Stimulated activated CD4-positive, alpha-beta T cell treated with anti-CD3 and anti-CD28 coated beads, Interleukin-4, amount 100 ng/mL, for 48 hours (primary cell): ENCODE results near the gene METRNL.

ENCODE experiments used
- DNase-seq, 2 donors: peaks; one replicate each; pipeline ENCODE4 v3.0.0-alpha.2; 2020; ENCODE audit warnings: low read depth in 2 of 2

Gene METRNL

DNA sequence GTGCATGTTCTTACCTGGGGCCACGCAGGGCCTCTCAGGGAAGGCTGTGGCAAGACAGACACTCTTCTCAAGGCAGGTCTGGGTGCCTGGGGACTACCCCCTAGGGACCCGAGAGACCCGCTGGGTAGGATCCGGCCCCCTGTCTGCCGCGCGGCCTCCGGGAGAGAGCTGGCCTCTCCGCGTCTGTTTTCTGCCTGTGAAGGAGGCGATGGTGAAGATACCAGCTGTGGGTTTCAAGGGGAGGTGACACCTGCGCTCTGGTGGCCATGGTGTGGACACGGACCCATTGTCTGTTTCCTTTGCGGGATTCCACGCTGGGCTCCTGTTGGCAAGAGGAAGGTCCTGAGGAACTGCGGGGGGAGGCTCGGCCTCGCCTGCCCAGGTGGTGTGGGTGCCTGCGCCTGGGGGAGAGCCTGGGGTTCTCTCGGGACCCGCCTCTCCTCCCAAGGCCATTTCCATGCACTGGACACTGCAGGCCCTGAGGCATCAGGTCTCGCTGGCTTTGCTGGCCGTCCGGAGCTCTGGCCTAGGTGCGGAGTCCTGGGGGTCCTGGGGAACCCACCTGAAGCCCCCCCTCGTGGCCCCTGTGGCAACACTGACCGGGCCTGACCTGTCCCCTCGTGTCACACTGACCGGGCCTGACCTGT lies 12.2 kb upstream of the METRNL start:
- no peak for DNase-seq

DNA sequence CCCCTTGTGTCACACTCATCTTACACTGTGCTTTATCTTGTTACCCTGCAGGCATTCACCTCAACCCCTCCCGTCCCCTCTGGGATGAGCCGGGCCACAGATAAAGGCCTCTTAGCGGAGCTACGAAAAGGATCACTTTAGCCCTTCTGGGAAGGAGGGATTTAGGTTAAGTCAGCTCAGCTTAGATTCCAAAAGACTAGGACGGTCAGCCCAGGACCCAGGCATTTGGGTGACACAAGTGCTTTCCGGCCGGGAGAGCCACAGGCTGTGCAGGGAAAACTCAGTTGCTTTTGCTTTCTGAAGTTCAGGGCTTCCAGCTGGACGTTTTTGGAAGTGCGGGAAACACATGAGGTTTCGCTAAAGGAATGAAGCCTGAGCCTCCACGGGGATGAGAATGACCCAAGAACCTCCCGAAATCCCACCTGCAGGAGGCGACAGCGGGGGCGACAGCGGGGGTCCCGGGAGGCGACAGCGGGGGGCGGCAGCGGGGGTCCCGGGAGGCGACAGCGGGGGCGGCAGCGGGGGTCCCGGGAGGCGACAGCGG lies 11.6 kb upstream of the METRNL start:
- no peak for DNase-seq

DNA sequence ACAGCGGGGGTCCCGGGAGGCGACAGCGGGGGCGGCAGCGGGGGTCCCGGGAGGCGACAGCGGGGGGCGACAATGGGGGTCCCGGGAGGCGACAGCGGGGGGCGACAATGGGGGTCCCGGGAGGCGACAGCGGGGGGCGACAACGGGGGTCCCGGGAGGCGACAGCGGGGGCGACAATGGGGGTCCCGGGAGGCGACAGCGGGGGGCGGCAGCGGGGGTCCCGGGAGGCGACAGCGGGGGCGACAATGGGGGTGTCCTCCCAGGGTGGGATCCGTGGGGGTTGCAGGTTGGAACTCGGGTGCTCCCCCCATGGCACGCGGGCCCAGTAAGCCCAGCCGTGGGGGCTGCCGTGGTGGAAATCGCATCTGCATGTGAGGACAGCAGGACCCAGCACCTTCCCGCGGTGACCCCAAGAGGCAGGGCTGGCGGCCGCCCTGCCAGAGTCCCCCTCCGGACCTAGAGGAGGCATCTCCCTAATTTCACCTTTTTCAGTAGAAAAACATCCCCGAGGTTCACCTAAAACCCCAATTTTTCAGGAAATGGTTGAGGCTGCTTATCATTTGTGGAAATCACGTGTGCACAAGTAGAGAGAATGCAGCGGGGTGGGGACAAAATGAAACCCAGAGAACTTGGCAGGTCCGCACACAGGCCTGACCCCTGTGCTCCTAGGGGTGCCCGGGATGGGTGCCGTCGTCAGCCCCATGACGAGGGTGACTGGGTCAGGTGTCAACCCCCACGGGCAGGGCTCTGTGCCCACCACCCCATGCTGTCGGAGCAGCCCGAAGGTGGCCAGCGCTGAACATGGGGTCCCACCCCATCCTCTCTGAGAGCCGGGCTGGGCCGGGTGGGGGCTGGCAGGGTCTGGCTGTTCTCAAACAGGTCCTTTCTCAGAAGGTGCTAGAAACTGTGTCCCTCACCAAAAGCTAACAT lies 10.5 kb upstream of the METRNL start:
- DNase-seq: no peak

DNA sequence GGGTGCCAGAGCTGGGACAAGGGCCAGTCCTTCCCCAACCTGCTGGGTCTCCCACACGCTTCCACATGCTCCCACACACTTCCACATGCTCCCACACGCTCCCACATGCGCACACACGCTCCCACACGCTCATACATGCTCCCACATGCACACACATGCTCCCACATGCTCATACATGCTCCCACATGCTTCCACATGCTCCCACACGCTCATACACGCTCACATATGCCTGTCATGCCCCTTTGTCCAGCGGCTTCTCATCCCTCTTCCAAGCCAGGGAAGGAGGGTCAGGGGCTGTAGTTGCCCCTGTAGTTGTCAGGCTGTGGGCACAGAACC lies 9.9 kb upstream of the METRNL start:
- DNase-seq: no peak

DNA sequence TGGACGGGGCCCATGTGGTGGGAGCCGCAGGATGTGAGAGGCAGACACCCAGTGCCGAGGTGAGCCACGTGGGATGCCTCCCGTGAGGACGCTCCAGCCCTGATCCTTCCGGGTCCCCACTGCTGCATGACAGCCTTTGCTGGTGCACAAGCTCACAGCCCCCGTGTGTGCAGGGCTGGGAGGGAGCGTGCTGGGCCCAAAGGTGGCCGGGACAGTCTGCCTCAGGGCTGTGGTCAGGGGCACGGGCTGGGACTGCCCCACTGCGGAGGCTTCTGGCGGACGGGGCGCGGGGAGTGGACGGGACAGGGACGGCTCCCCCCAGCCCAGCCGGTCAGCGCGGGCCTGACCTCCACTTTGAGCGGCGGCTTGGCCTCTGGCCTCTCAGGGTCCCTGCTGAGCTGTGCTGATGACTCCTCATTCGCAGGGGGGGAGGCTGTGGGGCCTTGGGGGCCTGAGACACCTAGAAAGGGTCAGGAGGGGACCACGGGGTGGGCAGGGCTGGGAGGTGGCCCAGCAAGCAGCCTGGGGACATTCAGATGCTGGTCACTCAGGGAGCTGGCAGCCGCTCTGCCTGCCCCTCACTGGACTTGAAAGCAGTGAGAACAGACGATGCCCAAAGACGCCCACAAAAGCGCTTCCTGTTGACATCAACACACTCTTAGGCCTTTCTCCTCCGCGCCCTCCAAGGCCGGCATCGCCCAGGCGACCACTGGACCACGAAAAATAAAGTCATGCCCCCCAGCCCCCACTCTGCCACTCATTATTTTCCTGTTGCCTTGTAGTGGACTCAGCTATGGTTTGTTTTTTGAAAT lies 9.3 kb upstream of the METRNL start:
- no peak for DNase-seq

DNA sequence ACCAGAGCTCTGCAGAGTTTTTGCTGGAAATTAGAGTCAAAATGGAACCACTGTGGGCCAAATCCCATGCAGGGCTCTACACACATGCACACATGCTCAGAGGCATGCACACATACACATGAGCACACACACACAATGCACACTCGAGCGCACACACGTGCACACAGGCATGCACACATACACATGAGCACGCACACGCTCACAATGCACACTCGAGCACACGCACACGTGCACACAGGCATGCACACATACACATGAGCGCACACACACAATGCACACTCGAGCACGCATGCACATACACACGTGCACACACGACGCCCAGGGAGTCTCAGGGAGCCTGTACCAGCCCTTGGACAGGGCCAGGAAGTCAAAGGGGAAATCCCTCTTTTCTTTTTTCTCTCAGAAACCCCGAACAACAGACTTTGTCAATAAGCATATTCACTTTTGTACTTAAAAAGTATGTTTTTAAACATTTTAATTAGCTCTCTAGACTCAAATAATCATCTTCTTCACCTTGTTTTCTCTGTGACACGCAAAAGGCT lies 8.5 kb upstream of the METRNL start:
- no peak for DNase-seq

DNA sequence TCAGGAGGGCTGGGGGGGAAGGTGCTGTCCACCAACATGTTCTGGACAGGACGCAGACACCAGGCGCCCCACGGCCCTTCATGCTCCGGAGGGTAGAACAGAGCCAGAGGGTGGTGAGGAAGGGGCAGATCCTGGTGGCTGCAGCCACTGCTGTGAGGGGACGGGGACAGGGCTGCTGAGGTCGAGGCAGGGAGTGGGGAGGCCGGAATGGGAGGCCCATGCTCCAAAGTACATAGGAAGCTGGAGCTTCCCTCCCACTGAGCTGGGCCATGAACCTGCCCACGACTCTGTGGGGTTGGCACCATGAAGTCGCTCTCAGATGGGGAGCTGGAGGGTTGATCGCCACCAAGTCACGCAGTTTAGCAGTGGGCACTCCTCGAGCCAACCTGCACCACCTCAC lies 8.0 kb upstream of the METRNL start:
- DNase-seq: no peak

DNA sequence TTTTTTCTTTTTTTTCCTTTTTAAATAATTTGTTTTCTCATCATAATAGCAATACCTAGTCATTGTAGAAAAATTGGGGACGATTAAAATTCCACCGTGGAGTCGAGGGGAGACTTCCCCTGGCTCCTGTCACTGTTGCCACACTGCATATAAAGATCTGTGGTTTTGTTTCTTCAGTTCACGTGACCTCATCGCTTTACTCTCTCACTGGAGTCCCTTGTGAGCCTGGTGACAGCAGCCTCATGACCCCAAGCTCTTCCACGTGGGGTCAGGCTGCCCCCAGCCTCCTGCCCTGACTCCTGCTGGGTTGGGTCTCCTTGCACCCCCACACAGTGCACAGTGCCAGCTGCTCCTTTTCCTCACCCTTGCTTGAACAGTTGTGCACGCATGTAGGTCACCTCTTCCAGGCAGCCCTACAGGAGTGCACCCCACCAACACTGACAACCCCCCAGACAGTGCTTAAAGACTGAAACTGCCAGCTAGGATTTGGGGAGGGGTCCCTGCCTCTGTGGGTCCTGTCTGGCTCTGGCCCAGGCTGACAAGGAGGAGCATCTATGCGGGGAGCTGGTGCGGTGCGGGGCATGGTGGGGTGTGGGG lies 7.3 kb upstream of the METRNL start:
- DNase-seq: no peak

DNA sequence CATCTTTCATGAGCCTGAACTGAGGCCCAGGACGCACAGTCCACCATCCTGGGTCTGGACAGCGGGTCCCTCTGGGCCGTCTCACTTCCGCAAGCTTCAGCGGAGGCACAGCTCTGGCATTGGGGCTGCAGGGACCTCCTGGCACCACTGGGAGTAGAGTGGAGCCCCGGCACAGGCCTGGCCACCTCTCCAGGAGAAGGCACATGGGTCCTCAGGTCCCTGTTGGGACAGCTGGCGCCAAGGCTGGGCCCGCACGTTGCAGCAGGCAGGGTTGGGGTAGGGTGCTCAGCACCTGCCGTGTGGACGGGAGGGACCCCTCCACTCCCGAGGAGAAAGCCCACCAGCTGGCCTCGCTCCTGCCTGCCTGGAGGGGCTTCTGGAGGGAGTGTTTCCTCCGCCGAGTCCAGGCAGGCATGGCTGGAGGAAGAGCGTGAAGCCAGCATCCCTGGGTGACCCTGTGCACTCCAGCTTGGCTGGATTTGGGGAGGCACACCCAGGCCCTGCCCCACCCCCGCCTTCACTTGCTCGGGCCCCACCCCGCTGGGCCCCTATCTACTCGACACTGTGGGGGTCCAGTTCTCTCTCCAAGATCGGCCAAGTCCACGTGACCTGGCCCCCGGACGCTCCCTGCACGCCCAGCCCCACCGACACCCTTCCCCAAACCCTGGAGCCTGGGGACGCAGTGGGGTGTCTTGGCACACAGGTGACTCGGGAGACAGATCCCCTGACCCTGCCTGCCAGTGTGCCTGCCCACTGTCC lies 6.6 kb upstream of the METRNL start:
- DNase-seq: no peak

DNA sequence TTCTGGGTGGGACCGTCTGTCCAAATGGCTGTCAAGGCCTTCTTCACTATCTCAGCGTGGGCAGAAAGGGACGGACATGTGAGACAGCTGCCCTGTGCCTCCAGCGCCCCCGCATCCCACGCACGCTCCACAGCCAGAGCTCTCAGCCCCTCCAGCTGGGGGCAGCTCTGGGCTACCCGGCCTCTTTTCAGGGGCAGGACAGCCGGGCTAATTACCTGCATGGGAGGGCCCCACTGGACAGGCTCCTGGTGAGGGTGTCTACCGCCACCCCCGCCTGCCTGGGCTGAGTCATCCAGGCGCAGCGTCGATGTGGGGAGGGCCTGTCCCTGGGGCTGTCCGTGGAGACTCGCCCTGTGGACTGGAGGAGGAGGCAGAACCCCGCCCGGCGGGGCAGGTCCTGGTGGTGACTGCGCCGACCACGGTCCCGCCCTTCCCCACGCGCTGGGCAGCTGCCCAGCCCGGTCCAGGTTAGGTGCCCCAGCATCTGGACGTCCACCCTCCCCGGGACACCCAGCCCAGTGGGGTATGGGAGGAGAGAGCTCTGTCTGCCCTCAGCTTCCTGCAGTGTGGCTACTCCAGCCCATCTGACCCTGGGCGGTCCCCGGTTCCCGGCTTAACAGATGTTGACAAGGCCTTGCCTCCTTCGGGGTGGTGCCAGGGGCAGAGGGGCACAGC lies 5.9 kb upstream of the METRNL start:
- no peak for DNase-seq

DNA sequence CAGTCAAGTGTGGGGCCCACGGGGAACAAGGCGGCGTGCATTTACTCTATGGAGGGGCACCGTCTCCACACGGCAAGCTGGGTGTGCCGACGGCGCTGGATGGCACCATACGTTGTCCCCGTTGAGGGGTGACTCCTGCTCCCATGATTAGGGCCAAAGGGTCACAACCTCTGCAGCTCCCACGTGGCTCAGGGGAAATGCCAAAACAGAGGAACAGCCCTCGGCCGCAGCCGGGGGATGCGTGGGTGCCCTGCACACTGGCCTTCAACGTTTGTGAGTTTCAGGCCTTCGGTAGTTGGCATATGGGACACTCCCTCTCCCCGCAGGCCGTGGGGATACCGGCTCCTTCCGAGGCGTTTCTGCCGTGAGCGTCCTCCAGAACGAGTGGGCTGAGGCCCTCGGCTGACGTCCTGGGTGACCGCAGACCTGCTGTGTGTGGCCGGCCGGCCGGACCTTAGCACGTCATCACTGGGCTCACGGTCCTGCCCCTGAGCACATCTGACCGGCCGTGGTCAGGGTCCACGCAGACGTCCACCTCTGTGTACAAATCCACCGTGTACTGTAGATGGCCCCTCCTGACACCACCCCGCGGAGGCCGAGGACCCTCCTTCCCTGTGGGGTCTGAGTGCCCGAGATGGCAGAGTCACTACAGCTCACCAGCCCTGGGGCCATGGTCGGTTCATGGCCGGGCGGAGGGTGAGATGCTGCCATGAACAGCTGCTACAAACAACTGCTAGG lies 4.8 kb upstream of the METRNL start:
- no peak for DNase-seq

DNA sequence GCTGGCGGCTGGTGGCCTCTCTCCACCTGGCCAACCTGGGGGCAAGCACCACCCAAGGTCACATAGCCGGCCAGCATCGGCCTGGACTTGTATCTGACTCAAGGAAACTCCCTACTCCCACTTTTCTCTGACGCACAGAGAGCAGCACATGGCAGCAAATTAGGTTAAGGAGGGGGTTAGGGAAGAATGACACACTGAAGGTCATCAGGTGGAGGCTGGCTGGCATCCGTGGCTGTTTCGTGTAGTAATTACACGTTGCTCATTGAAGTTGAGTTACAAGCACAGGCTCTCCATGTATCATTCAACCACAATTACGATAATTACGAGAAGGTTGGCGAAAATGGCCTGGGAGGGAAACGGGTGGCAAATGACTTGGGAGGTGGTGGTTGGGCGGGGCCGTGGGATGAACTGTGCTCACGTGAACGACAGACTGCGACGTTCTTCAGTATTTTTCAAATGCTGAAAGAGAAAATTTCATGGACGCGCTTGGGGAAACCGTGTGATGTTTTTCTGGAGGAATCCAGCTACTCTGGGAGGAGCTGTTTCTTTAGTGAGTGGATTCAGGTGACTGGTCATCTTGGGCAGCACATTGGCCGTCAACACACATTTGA lies 4.0 kb upstream of the METRNL start:
- no peak for DNase-seq

DNA sequence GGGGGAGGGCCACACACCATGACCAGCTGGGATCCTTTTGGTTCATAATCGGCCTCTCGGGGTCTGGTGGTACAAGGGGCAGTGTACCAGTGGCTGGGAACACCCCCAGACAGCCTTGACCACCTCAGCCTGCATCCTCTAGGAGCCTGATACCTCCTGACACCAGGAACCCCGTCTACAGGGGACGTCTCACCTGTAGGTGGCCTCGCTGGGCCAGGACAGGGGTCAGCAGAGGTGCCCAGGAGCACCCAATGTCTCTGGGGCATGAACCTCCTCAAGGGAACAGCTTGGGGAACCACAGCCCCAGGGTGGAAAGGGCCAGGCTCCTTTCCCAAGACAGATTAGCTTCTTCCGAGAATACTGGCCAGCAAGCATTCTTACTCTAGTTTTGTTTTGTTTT lies 2.5 kb upstream of the METRNL start:
- DNase-seq: no peak

DNA sequence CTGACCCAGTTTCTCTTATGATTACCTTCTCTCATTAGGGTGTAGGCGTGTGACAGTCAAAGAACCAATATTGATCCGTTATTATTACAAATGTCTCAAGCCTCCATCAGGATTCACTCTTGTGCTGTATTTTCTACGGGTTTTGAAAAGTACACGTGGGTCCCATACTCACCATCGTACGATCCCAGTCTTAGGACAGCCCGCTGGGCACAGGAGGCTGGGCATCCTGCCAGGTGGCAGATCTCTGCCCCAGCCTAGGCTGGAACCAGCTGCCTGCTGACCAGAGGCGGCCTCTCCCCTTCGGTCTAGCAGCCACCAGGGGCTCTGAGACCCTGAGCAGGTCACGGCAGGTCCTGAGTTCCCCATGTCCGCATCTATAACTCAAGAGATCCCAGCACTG lies 2.0 kb upstream of the METRNL start:
- no peak for DNase-seq

DNA sequence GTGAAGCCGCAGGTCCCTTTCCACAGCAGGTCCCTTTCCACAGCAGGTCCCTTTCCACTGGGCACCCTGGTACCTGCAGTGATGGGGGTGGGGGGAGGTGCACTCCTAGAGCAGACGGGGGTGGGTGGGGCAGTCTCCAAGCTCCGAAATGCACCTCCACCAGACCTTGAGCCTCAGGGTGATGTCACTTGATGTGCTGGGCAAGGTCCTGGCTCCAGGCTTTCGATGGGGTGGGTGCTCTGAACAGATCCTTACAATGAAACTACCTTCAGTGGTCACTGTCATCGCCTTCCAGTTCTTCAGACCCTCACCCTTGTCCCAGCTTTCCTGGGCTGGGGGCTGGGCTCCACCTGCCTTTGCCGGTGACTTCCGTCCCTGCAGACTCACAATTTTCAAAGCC lies 1.5 kb upstream of the METRNL start:
- DNase-seq: no peak

DNA sequence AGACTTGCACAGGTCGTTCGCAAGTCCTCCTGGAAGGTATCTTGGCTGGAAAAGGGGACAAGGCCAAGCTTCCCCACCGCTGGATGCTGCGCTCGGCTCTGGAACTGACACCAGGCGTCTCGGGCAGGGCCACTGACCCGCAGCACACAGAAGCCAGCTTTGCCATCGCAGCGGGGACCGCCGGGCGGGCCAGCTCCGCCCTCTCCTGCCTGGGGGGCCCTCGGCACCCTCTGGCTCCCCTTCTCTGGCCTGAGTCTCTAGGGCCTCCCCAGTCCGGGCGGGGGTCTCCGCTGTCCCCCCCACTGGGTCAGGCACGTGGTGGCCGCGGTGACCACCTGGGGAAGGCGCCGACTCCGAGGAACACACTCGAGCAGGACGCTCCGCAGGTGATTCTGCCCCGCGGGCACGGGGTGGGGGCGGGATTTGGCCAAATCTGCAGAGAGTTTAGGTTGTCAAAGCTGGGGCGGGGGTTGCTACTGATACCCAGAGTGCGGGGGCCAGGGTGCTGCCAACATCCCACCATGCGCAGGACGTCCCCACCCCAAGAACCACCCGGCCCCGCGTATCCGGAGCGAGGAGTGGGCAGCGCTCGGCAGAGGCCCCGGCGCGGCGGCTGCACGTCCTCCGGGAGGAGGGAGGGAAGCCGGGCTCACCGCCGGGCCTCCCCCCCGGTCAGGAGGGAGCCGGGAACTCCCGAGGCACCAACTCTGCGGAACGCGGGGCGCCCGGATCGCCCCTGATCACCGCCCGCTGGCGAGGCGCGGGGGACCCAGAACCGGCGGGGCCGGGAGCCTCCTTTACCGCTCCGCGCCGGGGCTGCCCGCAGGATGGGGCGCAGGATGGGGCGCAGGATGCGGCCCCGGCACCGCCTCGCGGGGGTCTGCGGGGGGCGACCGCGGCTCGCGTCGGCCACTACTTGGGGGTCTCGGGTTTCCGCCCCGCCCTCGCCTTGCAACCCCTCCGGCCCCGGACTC lies 744 bp upstream of the METRNL start:
- no peak for DNase-seq

DNA sequence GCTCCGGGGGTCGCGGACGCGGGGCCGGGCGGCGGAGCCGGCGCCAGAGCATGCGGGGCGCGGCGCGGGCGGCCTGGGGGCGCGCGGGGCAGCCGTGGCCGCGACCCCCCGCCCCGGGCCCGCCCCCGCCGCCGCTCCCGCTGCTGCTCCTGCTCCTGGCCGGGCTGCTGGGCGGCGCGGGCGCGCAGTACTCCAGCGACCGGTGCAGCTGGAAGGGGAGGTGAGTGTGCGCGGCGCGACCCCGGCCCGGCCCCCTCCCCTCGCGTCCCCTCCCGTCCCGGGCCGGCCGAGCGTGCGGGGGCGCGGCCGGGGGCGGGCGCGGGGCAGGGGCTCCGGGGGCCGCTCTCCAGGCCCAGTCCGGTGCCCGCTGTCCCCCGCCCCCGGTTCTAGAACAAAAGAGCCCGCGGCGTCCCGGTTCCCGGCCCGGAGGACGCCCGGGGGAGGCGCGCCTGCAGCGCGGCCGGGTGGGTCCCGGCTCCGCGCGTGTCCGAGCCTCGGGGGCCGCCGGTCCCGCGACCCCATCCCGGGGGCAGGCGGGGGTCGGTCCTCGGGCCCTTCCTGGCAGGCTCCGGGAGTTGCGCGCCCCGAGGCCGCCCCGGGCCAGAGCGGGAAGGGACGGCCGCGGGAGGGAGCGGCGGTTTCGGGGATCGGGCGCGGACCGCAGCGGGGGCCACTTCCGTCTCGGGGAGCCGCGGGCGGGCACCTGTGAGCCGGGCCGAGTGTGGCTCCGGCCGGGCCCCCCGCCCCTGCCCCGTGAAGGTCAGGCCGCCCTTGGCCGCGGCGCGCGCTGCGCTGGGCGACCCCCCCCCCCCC lies 563 bp downstream of the METRNL start:
- no peak for DNase-seq
